ENCODE measurements around the gene SLC28A1.
"Not testable (repeated sequence)": the region's sequence is repeated elsewhere in the genome, so short reads cannot be mapped to it uniquely, and the experiment has no call there.

The SLC28A1 gene, protein sequence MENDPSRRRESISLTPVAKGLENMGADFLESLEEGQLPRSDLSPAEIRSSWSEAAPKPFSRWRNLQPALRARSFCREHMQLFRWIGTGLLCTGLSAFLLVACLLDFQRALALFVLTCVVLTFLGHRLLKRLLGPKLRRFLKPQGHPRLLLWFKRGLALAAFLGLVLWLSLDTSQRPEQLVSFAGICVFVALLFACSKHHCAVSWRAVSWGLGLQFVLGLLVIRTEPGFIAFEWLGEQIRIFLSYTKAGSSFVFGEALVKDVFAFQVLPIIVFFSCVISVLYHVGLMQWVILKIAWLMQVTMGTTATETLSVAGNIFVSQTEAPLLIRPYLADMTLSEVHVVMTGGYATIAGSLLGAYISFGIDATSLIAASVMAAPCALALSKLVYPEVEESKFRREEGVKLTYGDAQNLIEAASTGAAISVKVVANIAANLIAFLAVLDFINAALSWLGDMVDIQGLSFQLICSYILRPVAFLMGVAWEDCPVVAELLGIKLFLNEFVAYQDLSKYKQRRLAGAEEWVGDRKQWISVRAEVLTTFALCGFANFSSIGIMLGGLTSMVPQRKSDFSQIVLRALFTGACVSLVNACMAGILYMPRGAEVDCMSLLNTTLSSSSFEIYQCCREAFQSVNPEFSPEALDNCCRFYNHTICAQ

DNA sequence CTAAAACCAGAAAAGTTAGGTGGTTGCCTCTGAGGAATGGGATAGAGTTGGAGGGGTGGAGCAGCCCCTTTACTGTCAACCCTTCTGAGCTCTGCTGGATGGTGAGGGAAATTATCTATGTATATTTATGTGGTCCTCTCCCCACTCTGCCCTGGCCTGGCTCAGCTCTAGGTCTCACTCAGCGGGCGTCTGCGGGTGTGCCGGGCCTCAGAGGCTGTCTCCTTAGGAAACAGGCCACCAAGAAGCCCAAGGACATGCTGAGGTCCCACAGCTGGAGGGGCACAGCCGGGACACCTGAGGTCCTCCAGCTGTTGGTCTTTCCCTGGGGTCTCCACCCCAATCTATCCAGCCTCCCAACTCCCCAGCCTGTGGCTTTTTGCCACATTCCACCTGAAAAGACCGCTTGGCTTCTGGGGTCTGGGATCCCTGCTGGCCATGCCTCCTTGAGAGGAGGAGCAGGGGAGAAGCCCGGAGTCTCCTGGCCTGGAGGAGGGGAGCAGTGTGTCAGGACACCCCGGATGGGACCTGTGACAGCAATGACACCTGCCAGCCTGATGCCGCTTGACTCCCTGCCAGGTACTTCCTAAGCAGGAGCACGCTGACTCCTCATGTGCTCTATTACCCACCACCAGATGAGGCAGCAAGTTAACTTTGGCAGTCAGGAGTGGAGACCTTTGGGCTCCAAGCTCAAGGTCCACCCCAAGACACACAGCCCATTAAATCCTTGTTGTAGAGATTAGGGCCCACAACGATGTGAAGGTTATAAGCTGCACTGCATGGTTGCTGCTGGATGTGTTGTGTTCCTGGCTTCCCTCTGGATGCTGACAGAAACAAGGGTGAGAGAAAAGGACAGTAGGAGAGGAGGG, at the start of gene SLC28A1:
SLC28A1 (plus strand) TSS at position 747 of the 866 bp plus-strand sequence. CDS start 3,099 bp downstream, outside the sequence.
- Histone ChIP-seq H3K9me3 (ENCODE audit: control insufficient read depth in 1 of 2, low read length in 2 of 2) (no peaks in the 10 kb centered on the region), H3K27ac (ENCODE audit: low read length) (no peak within 1 kb of the TSS), H3K4me3 (ENCODE audit: low read depth in 1 of 2, low read length in 2 of 2) (no peak within 1 kb of the TSS)

DNA sequence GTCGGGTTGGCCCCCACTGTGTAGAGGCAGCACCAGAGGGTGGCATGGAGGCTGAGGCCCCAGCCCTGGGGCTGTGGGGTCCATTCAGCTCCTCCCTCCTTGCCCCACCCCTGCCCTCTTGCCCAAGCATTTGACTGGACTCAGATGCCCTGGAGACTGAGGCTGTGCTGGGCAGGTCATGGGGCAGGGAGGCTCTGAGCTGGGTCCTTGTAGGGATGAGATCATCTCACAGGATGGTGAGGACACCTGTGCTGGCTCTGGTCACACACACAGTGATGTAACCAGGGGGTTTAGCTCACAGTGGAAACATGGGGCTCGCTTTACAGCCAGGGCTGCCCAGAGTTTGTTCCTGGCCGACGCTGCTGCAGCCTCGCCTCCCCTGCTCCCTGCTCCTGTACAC, 49.5 kb upstream of the SLC28A1 start:
- H3K4me1 ChIP-seq (ENCODE audit: control insufficient read depth in 1 of 2, insufficient read depth in 2 of 2, low read length in 2 of 2), result peaks cover 0 to 38% of the 10 kb centered on the region in 2 donors
- H3K27me3 ChIP-seq (ENCODE audit: low read depth, low read length), result no peaks in the 10 kb centered on the region
- no peak overlapping the region for H3K4me3 ChIP-seq (ENCODE audit: low read depth in 1 of 2, low read length in 2 of 2)
- no peaks in the 10 kb centered on the region for H3K9me3 ChIP-seq (ENCODE audit: control insufficient read depth in 1 of 2, low read length in 2 of 2)
- peaks cover 0 to 11% of the 10 kb centered on the region in 2 donors for H3K36me3 ChIP-seq (ENCODE audit: control insufficient read depth in 1 of 2, insufficient read depth in 2 of 2, low read length in 2 of 2)
- H3K27ac ChIP-seq (ENCODE audit: low read length), result no peak overlapping the region

More for the DNA sequence above, at the start of gene SLC28A1:
- Histone ChIP-seq H3K4me1 (ENCODE audit: control insufficient read depth in 1 of 2, insufficient read depth in 2 of 2, low read length in 2 of 2) (no peaks in the 10 kb centered on the region), H3K27me3 (ENCODE audit: low read depth, low read length) (no peaks in the 10 kb centered on the region), H3K36me3 (ENCODE audit: control insufficient read depth in 1 of 2, insufficient read depth in 2 of 2, low read length in 2 of 2) (no peaks in the 10 kb centered on the region)

DNA sequence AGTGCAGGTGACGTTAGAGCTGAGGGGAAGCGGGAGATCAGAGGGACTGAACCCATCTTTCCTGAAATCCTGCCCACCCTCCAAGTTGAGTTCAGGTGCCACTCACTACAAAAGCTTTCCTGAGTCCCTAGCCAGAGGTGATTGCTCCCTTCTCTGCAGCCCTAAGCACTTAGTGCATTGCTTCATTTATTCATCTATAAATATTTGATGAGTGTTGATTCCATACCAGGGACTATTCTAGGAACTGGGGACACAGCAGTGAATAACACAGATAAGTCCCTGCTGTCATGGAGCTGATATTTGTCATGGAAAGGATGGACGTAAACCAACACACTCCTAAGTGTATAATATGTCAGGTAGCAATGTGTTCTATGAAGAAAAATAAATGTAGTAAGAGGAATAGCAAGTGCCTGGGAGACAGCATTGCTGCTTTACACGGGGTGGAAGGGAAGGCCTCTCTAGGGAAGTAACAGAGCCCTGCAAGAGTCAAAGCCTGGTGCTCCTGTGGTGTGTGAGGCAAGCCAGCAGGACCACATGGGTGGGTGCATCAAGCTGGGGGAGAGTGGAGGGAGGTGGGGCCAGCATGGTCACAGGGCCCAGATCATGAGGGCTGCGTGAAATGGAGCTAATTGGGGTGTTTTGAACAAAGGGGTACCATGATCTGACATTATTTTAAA, 48.7 kb upstream of the SLC28A1 start:
- Histone ChIP-seq H3K36me3 (ENCODE audit: control insufficient read depth in 1 of 2, insufficient read depth in 2 of 2, low read length in 2 of 2) (peaks cover 0 to 12% of the 10 kb centered on the region in 2 donors), H3K4me3 (ENCODE audit: low read depth in 1 of 2, low read length in 2 of 2) (no peak overlapping the region), H3K4me1 (ENCODE audit: control insufficient read depth in 1 of 2, insufficient read depth in 2 of 2, low read length in 2 of 2) (peaks cover 0 to 46% of the 10 kb centered on the region in 2 donors), H3K9me3 (ENCODE audit: control insufficient read depth in 1 of 2, low read length in 2 of 2) (no peaks in the 10 kb centered on the region), H3K27ac (ENCODE audit: low read length) (no peak overlapping the region), H3K27me3 (ENCODE audit: low read depth, low read length) (no peaks in the 10 kb centered on the region)

DNA sequence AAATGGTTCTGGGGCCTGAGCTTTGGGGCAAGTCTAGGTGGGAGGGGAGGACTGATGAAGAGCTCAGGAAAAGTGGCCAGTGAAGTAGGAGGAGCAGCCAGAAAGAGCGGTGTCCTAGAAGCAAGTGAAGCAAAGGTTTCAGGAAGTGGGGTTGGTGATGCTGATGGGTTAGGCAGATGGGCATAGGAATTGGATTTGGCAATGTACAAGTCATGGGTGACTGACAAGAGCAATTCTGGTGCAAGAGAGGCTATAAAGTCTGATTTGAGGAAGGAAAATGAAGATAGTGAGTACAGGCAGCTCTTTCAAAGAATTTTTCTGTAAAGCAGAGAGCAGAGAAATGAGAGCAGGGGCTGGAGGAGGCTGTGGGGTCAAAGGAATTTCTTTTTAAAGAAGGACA, 47.6 kb upstream of the SLC28A1 start:
- Histone ChIP-seq H3K4me1 (ENCODE audit: control insufficient read depth in 1 of 2, insufficient read depth in 2 of 2, low read length in 2 of 2) (peaks cover 0 to 52% of the 10 kb centered on the region in 2 donors), H3K9me3 (ENCODE audit: control insufficient read depth in 1 of 2, low read length in 2 of 2) (no peaks in the 10 kb centered on the region), H3K36me3 (ENCODE audit: control insufficient read depth in 1 of 2, insufficient read depth in 2 of 2, low read length in 2 of 2) (peaks cover 0 to 12% of the 10 kb centered on the region in 2 donors), H3K27me3 (ENCODE audit: low read depth, low read length) (no peaks in the 10 kb centered on the region), H3K4me3 (ENCODE audit: low read depth in 1 of 2, low read length in 2 of 2) (no peak overlapping the region), H3K27ac (ENCODE audit: low read length) (no peak overlapping the region)

DNA sequence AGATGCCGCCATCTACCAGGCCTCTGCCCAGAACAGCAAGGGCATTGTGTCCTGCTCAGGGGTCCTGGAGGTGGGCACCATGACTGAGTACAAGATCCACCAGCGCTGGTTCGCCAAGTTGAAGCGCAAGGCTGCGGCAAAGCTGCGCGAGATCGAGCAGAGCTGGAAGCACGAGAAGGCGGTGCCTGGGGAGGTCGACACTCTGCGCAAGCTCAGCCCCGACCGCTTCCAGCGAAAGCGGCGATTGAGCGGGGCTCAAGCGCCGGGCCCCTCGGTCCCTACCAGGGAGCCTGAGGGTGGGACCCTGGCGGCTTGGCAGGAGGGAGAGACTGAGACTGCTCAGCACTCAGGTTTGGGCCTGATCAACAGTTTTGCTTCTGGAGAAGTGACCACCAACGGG, 44.7 kb upstream of the SLC28A1 start:
- H3K27ac ChIP-seq (ENCODE audit: low read length), result peak overlapping the region; percentile 77
- H3K27me3 ChIP-seq (ENCODE audit: low read depth, low read length), result no peaks in the 10 kb centered on the region
- no peaks in the 10 kb centered on the region for H3K9me3 ChIP-seq (ENCODE audit: control insufficient read depth in 1 of 2, low read length in 2 of 2)
- peaks cover 0 to 12% of the 10 kb centered on the region in 2 donors for H3K36me3 ChIP-seq (ENCODE audit: control insufficient read depth in 1 of 2, insufficient read depth in 2 of 2, low read length in 2 of 2)
- H3K4me1 ChIP-seq (ENCODE audit: control insufficient read depth in 1 of 2, insufficient read depth in 2 of 2, low read length in 2 of 2), result peaks cover 0 to 36% of the 10 kb centered on the region in 2 donors
- H3K4me3 ChIP-seq (ENCODE audit: low read depth in 1 of 2, low read length in 2 of 2), result no peak overlapping the region

DNA sequence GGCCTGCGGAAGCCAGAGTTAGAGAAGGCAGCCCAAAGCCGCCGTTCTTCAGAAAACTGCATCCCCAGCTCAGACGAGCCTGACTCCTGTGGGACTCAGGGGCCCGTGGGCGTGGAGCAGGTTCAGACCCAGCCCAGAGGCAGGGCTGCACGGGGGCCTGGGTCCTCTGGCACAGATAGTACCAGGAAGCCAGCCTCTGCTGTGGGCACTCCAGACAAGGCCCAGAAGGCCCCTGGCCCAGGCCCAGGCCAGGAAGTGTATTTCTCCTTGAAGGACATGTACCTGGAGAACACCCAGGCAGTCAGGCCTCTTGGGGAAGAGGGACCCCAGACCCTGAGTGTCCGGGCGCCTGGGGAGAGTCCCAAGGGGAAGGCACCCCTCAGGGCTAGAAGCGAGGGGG, 44.2 kb upstream of the SLC28A1 start:
- H3K9me3 ChIP-seq (ENCODE audit: control insufficient read depth in 1 of 2, low read length in 2 of 2), result no peaks in the 10 kb centered on the region
- peaks cover 0 to 12% of the 10 kb centered on the region in 2 donors for H3K36me3 ChIP-seq (ENCODE audit: control insufficient read depth in 1 of 2, insufficient read depth in 2 of 2, low read length in 2 of 2)
- peak overlapping the region; percentile 77 for H3K27ac ChIP-seq (ENCODE audit: low read length)
- H3K4me3 ChIP-seq (ENCODE audit: low read depth in 1 of 2, low read length in 2 of 2), result peak overlapping the region in 1 of 2 donors; percentile 28
- H3K27me3 ChIP-seq (ENCODE audit: low read depth, low read length), result no peaks in the 10 kb centered on the region
- peaks cover 0 to 36% of the 10 kb centered on the region in 2 donors for H3K4me1 ChIP-seq (ENCODE audit: control insufficient read depth in 1 of 2, insufficient read depth in 2 of 2, low read length in 2 of 2)

DNA sequence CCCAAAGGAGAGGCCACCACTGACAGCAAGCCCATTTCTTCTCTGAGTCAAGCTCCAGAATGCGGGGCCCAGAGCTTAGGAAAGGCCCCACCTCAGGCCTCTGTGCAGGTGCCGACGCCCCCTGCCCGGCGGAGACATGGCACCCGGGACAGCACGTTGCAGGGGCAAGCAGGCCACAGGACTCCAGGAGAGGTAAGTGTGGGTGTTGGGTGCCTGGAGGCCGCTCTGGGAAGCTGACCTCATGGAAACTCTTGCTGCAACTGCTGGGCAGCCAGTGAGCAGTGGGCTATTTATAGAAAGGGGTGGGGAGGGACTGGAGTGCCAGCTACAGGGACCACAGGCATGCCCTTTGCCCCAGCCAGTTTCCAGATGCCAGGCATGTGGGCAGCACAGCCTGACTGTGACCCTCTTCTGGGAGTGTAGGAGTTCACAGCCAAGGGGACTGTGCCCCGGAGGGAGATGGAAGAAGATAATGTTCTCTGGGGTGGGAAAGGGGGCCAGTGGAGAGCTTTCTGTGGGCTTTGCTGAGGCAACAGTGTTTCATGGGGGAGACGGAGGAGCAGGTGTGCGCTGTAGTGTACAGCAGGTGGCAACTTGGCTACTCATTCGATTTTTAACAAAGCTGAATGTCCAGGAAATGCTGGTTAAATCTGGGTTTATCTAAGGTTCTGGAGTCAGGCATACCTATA, 43.6 kb upstream of the SLC28A1 start:
- peaks cover 0 to 12% of the 10 kb centered on the region in 2 donors for H3K36me3 ChIP-seq (ENCODE audit: control insufficient read depth in 1 of 2, insufficient read depth in 2 of 2, low read length in 2 of 2)
- H3K9me3 ChIP-seq (ENCODE audit: control insufficient read depth in 1 of 2, low read length in 2 of 2), result no peaks in the 10 kb centered on the region
- no peaks in the 10 kb centered on the region for H3K27me3 ChIP-seq (ENCODE audit: low read depth, low read length)
- peaks cover 0 to 33% of the 10 kb centered on the region in 2 donors for H3K4me1 ChIP-seq (ENCODE audit: control insufficient read depth in 1 of 2, insufficient read depth in 2 of 2, low read length in 2 of 2)
- H3K4me3 ChIP-seq (ENCODE audit: low read depth in 1 of 2, low read length in 2 of 2), result peak overlapping the region in 1 of 2 donors; percentile 28
- H3K27ac ChIP-seq (ENCODE audit: low read length), result peak overlapping the region; percentile 77

DNA sequence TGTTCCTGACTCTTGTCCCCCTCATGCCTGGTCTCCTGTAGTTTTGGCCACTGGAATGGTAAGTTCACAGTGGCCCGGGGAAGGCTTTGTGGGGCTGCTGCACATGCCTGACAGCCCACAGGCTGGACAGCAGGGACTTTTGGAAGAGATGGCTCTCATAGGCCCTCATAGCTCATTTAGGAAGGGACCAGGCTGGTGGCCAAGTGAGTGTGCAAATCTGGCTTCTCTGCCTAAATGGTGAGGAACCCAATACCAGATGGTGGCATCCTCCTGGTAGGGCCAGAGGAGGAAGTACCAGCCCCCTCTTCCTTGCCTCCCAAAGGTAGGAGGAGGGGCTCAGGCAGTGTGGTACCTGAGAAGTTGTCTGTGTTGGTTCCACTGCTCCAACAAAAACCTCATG, 41.7 kb upstream of the SLC28A1 start:
- no peaks in the 10 kb centered on the region for H3K27me3 ChIP-seq (ENCODE audit: low read depth, low read length)
- no peak overlapping the region for H3K4me3 ChIP-seq (ENCODE audit: low read depth in 1 of 2, low read length in 2 of 2)
- peaks cover 0 to 6% of the 10 kb centered on the region in 2 donors for H3K9me3 ChIP-seq (ENCODE audit: control insufficient read depth in 1 of 2, low read length in 2 of 2)
- peaks cover 0 to 12% of the 10 kb centered on the region in 2 donors for H3K36me3 ChIP-seq (ENCODE audit: control insufficient read depth in 1 of 2, insufficient read depth in 2 of 2, low read length in 2 of 2)
- H3K4me1 ChIP-seq (ENCODE audit: control insufficient read depth in 1 of 2, insufficient read depth in 2 of 2, low read length in 2 of 2), result peaks cover 0 to 29% of the 10 kb centered on the region in 2 donors
- H3K27ac ChIP-seq (ENCODE audit: low read length), result no peak overlapping the region

DNA sequence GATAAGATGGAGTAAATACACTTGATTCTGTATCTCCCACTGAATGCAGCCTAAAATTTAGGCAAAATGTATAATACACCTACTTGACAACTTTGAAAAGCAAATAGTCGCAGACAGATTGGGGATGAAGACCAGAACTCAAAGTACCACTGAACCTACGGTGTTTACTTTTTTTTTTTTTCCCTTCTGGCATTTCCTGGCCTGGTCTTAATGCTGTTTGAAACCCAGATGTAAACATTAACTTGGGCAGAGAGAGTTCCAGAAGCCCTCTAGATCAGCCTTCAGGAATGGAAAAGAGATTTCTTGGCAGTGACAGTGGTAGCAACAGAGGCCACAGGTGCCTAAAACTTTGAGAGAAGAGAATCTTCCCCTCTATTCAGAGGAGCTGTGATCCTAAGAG, 39.5 kb upstream of the SLC28A1 start:
- no peak overlapping the region for H3K4me3 ChIP-seq (ENCODE audit: low read depth in 1 of 2, low read length in 2 of 2)
- H3K27me3 ChIP-seq (ENCODE audit: low read depth, low read length), result no peaks in the 10 kb centered on the region
- peak overlapping the region; percentile 74 for H3K27ac ChIP-seq (ENCODE audit: low read length)
- H3K9me3 ChIP-seq (ENCODE audit: control insufficient read depth in 1 of 2, low read length in 2 of 2), result peaks cover 0 to 6% of the 10 kb centered on the region in 2 donors
- H3K4me1 ChIP-seq (ENCODE audit: control insufficient read depth in 1 of 2, insufficient read depth in 2 of 2, low read length in 2 of 2), result peaks cover 0 to 20% of the 10 kb centered on the region in 2 donors
- H3K36me3 ChIP-seq (ENCODE audit: control insufficient read depth in 1 of 2, insufficient read depth in 2 of 2, low read length in 2 of 2), result peaks cover 0 to 1% of the 10 kb centered on the region in 2 donors

DNA sequence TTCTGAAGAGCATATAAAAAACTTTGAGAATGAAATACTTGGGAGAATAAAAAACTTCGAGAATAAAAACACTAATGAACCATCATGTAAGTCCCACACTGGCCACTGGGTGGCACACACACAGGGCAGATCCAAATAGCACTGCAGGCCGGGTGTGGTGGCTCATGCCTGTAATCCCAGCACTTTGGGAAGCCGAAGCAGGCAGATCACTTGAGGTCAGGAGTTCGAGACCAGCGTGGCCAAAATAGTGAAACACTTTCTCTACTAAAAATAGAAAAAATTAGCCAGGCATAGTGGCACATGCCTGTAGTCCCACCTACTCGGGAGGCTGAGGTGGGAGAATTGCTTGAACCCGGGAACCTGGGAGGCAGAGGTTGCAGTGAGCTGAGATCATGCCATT, 38.8 kb upstream of the SLC28A1 start:
- H3K4me3 ChIP-seq (ENCODE audit: low read depth in 1 of 2, low read length in 2 of 2), result not testable (repeated sequence)
- peak overlapping the region; percentile 74 for H3K27ac ChIP-seq (ENCODE audit: low read length)

More for the DNA sequence above, 38.8 kb upstream of the SLC28A1 start:
- not testable (repeated sequence) for H3K36me3 ChIP-seq (ENCODE audit: control insufficient read depth in 1 of 2, insufficient read depth in 2 of 2, low read length in 2 of 2); H3K27me3 ChIP-seq (ENCODE audit: low read depth, low read length); H3K9me3 ChIP-seq (ENCODE audit: control insufficient read depth in 1 of 2, low read length in 2 of 2)
- peaks cover 0 to 14% of the 10 kb centered on the region in 2 donors for H3K4me1 ChIP-seq (ENCODE audit: control insufficient read depth in 1 of 2, insufficient read depth in 2 of 2, low read length in 2 of 2)
